Renal pelvis (tissue), 4 donors: ENCODE data around the gene PLA1A. TPM values are rescaled to one million over a fixed set of nuclear protein-coding genes. Genes with fewer than 3 reads are reported as not detected.

Source experiments
- DNase-seq: peaks from one replicate; pipeline ENCODE4 v3.0.0-alpha.2; 2013
- polyA plus RNA-seq, 3 donors: library from polyadenylated mRNA; unstranded; fragments of 120-200 nt; gene quantifications; one replicate each; pipeline ENCODE4 v1.2.1, GENCODE V29; 2013; ENCODE audit not compliant: insufficient read length in 3 of 3

PLA1A gene
- polyA plus RNA-seq, 3 donors: 7.6 to 8.4 (median 8.0) TPM

- DNase-seq: no peak
These were observed 39.4 kb downstream of the PLA1A start for GRCh38 chr3:119636891-119637611.

DNA sequence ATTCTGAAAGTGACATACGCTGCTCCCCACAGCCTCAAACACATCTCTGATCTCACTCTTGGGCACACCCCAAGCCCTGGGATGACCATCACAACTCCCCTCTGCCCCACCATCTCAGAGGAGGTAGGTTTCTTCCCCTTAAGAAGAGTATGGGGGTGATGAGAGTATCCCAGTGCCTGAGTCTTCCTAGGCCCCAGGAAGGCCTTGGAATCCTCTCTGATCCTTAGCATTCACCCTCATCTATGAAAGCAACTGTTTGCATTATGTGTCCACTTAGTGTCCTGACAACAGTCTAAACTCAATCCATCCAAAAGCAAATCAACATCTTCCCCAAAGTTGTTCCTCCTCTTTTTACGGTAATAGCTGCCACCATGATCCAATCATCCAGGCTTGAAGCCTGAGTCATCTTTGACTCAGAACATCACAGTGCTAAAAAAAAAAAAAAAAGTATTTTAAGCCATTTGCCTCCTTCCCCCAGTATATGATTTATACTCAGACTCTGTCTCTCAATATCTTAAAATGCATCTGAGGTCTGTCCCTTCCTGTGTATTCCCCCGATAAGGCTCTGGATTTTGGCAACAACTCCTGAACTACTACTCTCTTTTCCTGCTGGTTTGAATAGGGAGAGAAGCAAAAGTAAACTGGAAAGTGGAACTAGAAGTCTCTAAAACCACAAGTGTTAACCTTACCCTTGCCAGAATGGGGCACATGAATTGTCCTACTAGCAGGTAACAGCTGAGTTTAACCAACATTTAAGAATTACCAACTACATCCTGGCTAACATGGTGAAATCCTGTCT, 40.2 kb downstream of the PLA1A start:
- DNase-seq: no peak

GRCh38 chr3:119639494-119640350, 42.0 kb downstream of the PLA1A start:
- DNase-seq: no peak

- DNase-seq: no peak
These were observed 43.7 kb downstream of the PLA1A start for GRCh38 chr3:119641416-119641815.

DNA sequence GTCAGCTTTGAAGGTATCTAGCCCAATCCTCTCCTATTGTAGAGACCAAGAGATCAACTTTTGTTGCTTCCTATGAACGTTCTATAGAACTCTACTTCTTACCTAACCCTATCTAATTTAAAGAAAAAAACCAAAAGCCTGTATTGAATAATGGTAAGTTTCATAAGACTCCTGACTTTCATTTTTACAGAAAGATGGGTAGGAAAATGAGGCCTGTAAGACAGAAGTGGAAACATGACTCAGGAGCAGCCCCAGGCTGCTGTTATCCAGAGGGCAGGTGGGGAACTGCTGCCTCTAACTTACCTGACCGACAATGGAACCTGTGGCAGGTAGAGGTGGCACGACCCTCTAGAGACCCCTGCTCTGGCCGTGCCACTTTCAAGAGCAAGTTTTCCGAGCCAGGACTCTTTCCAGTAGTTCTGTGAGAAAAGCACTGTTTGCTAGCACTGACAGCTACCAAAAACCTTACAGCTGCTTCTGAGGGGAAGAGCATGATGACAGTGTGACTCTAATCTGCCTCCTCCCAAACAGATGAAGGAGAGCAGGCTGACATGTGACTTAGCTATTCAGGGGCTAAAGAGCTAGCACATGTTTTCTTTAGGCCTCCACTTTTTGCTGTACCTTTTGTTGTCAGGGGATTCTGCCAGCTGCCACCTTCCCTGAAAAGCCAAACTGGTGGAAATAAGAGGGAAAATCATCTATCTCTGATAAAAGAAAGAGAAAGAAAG, 45.2 kb downstream of the PLA1A start:
- DNase-seq: no peak

- DNase-seq: no peak
These were observed 45.8 kb downstream of the PLA1A start for GRCh38 chr3:119643528-119643927.

DNA sequence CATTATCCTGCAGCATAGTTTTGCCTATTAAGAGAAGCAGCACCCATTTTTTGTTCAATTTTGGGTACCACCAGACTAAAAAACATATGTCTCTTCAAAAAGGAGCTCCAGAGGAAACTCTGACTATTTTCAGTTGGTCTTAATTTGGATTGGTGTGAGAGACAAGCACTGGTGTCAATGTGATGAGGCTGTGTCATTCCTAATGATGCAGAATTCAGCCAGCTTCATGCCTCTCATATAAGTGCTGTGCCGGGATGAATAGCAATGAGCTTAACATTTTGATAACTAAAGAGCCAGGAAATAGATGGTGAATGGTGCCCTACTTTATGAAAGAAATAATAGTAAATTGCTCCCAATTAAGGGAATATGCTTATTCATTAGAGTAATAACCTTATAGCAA, 46.8 kb downstream of the PLA1A start:
- DNase-seq: no peak

DNA sequence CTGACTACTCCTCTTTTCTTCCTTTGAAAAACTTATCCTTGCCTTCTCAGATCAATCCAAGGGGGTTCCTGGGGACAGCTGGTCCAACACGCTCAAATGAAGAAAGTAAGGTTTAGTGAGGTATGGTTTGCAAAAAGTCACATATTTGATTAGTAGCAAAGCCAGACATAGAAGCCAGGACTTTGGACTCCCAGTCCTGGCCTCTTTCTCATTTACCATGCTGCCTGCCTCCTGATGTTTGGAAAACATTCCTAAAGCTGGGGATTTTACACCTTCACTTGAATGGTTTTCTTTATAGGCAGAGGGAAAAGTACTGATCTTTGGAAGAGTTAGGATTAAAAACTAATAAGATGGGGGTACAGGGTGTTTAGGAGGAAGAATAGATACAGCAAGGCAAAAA, 48.1 kb downstream of the PLA1A start:
- DNase-seq: no peak

DNA sequence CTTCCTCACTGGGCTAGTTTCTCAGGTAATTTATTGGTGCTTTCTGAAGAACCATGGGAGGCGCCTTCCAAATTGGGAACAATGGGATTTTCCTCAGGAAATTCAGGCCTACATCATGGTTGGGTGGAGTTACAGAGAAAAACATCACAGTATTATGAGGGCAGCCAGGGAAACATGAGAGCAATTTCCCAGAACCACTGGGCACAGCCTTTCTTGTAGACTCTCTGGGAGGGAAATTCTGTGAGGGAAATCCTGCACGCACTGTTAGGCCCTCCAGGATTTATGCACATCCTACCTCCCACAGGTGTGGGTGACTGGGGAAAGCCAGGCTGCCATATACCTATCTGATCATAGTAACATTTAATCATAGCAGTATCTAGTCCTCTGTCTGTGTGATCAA, 49.5 kb downstream of the PLA1A start:
- DNase-seq: peak; percentile 63

DNA sequence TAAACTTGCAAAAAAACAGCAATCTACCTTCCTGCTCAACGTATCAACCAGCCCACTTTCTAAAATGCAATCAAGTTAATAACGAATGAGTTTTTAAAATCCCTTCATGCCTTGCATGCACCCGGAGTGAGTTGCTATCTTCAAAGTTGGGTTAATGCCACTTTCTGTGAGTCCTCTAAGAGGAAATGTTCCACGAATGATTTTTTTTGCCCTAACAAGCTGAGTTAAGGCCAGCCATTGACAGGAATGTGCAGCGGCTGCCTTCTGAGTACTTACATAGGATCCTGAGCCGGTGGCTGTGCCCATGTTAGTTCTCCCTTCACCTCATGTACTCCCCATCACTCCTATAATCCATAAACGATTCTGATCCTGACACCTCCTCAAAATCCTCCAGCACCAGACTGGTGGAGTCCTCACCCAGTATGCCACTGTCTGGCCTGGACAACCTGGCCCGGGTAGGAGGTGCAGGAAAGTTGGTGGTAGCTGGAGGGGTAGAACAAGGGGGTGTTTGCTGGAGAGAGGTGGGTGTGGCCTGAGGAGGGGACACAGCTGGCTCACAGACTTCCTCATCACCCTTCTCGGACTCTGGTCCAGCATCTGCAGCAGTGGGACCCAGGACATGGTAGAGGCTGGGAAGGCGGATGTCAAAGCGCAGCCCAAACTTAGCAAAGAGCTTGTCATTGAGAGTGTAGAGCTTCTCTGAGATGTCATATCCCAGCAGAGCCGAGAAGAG, 50.3 kb downstream of the PLA1A start:
- DNase-seq: no peak

DNA sequence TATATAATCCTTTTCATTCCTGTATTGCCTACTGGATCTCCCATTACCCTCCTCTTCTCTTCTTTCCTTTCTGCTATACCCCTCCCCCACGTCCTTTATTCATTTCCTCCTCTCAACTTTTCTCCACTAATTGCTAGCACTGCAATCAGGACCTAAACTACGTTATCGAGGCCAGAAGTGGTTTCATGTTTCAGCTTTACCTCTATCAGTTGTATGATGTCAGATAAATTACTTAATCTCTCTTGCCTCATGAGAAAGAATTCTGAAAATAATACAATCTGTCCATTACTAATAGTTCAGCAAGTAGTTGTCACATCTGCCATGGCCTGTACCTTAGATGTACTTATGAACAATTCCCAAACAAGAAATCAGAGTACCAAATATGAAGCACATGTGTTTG, 52.1 kb downstream of the PLA1A start:
- DNase-seq: no peak

GRCh38 chr3:119652306-119653033, 54.8 kb downstream of the PLA1A start:
- DNase-seq: no peak

- no peak for DNase-seq
These were observed 56.2 kb downstream of the PLA1A start for GRCh38 chr3:119653876-119654275.

GRCh38 chr3:119657887-119658702, 60.4 kb downstream of the PLA1A start:
- no peak for DNase-seq

- DNase-seq: no peak
These were observed 61.3 kb downstream of the PLA1A start for GRCh38 chr3:119658994-119659393.

DNA sequence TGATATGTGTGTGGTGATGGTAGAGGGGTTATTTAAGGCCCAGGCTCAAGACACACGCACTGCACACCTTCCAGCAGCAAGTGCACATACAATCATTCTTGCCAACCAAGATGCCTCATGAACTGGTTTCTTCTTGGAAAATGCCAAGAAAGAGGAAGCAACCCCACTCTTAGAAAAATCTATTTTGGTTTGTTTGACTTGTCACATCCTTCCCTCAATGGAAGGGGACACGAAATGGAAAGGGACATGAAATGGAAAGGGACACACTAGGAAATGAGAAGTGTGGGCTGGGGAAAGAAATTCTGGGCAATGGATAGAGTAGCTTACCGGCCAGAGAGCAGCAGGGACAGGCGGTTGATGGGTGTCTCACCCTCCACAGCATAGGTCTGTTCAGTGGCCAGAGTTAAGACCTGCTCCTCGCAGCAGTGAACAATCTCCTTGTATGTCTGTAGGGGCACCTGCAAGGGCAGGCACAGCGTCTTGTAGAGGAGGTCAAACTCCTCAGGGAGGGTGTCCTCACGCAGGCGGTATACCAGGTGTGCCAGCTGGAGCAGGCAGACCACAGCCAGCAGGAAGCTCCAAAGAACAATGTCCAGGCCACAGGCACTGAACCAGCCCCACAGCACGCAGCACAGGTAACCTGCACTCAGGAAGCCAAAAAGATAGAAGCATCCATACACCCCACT, 62.1 kb downstream of the PLA1A start:
- no peak for DNase-seq

- no peak for DNase-seq
These were observed 63.1 kb downstream of the PLA1A start, which contains the start of gene POPDC2 for GRCh38 chr3:119660474-119661440. Gene POPDC2 (minus strand): TSS chr3:119660589. CDS start chr3:119660423, 166 bp downstream.
